Measurements from ENCODE around the gene ETV3L. TPM values are rescaled to one million over a fixed set of nuclear protein-coding genes. Genes with fewer than 3 reads are reported as not detected.

ETV3L gene
- total and polyA plus RNA-seq, 2 experiments from 2014 or later: not detected

DNA sequence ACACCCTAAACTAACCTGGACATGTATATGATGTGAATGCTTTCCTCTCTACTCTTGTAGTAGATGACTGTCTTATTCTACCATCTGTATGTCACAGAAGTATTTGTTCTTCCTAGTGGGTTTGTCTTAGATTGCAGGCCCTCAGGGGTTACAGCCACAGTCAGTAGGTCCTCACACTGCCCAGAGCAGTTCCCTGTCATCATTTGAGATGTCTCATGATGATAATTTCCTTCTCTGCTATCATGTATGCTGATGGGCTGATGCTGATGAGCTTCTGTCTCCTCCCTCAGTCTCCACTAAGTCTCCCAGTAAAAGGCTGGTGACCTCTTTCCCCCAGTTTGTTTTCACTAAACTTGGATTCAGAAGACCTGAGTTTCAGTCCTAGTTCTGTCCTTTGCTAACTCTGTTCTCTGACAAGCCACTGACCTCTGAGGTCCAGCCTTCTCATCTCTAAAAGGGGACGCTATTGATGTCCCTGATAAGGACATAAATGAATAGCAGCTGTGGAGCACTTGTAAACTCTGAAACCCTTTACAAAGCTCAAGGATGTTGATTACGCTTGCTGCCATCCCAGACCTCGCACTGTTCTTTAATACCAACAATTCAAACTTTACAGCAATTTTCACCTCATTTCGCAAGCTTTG is 41.7 kb upstream of the ETV3L start:
- Histone ChIP-seq H3K36me3 (ENCODE audit: low read depth) (no peaks in the 10 kb centered on the region), H3K79me2 (ENCODE audit: insufficient read depth) (peaks cover 17% of the 10 kb centered on the region), H3K4me2 (ENCODE audit: unreplicated experiment) (no peak overlapping the region), H3K4me3 (no peak overlapping the region), H2AFZ (0 out of 2 replicates have a peak overlapping the region, but pooled peaks have one; percentile 11), H3K27me3 (replicated peaks; ENCODE audit: insufficient read depth) (no peaks in the 10 kb centered on the region), H3K9me2 (ENCODE audit: insufficient read depth) (no peaks in the 10 kb centered on the region), H3K9me3 (ENCODE audit: low read depth) (no peaks in the 10 kb centered on the region), H3K9ac (no peak overlapping the region), H3K27ac (no peak overlapping the region), H3K4me1 (ENCODE audit: insufficient read depth) (peaks cover 13% of the 10 kb centered on the region), H3F3A (ENCODE audit: insufficient read depth) (peaks cover 29% of the 10 kb centered on the region), H4K20me1 (ENCODE audit: insufficient read depth) (no peaks in the 10 kb centered on the region)
- WGBS, 2 experiments (ENCODE audit: low coverage in 1 of 2, low lambda C conversion rate in 2 of 2, missing lambda C conversion rate in 2 of 2): 67% methylated on average over 4 of the region's 4 CpGs
- DNase-seq: no peak
- in situ Hi-C loops (cut with MboI): no loop called here
- TF ChIP-seq EZH2 (IDR thresholded peaks at IDR 0.05; ENCODE audit: insufficient read depth, poor library complexity, severe bottlenecking): no peak
- no peak for TF ChIP-seq EZH2phosphoT487 (IDR thresholded peaks at IDR 0.05; ENCODE audit: insufficient read depth, low read depth)

DNA sequence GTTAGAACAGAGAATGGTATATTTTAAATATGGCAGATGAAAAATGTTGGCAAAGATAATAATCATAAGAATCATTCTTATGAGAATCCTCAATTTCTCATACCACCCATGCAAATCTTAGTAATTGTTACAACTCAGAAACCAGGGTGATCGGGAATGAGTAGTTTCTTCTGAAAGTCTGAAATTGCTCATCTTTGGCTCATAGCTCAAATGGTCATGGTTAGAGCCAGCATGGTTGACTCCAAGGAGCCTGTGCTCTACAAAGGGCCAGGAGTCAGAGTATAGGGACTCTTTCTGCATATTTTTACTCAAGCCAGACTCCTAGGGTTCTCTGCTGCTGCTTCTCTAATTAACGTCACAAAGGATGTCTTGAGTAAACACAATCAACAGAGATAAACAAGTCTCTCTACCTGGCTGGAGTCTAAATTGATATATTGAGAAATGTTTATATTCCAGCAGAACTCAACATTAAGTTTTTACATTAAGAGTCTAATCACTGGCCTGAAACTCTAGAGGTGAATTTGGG is 40.5 kb upstream of the ETV3L start:
- Histone ChIP-seq H3F3A (ENCODE audit: insufficient read depth) (peaks cover 36% of the 10 kb centered on the region), H3K36me3 (ENCODE audit: low read depth) (peaks cover 9% of the 10 kb centered on the region), H3K9me3 (ENCODE audit: low read depth) (no peaks in the 10 kb centered on the region), H3K9me2 (ENCODE audit: insufficient read depth) (no peaks in the 10 kb centered on the region), H3K9ac (0 out of 2 replicates have a peak overlapping the region, but pooled peaks have one; percentile 97), H3K27me3 (replicated peaks; ENCODE audit: insufficient read depth) (no peaks in the 10 kb centered on the region), H3K4me1 (ENCODE audit: insufficient read depth) (peaks cover 22% of the 10 kb centered on the region), H3K4me2 (ENCODE audit: unreplicated experiment) (no peak overlapping the region), H3K27ac (peak overlapping the region; percentile 96), H3K79me2 (ENCODE audit: insufficient read depth) (peaks cover 29% of the 10 kb centered on the region), H2AFZ (peak overlapping the region; percentile 7; the same call in 1 of the 2 replicates), H4K20me1 (ENCODE audit: insufficient read depth) (0 out of 2 replicates have a peak, but pooled peaks cover 5% of the 10 kb centered on the region), H3K4me3 (no peak overlapping the region)
- no peak for TF ChIP-seq EZH2 (IDR thresholded peaks at IDR 0.05; ENCODE audit: insufficient read depth, poor library complexity, severe bottlenecking)
- no peak for TF ChIP-seq EZH2phosphoT487 (IDR thresholded peaks at IDR 0.05; ENCODE audit: insufficient read depth, low read depth)
- 19 to 40% methylated on average over 2 of the region's 2 CpGs for WGBS, 2 experiments (ENCODE audit: low coverage in 1 of 2, low lambda C conversion rate in 2 of 2, missing lambda C conversion rate in 2 of 2)
- in situ Hi-C loops (cut with MboI): no loop called here
- DNase-seq: peak; percentile 76

DNA sequence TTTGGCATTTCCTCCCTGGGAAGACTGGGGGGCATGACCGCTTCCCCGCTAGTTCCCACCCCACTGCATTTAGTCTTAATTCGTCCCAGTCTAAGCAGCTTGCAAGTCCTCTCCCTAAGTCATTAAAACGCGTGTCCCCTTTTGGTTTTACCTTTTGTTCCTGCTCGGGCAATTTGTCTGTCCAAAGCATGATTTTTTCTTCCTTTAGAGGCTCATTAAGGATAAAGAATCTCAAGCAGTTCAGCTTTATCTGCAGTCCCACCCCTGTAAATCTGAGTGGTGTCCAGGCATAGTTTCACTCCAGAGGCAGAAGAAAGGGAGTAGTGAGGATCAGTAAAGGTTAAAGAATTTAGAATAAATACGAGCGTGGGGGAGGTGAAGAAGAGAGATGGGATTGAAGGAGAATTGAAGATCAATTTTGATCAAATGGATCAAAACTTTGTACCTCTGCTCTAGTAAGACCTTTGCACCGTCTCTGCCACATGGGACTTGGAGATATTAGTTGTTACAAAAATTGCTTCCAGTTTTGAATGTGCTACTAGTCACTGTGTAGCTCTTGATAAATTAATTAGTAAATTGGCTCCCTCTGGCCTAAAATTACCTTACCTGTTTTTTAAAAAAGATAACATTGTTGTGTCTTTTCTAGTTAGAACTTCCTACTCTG is 39.6 kb upstream of the ETV3L start:
- H4K20me1 ChIP-seq (ENCODE audit: insufficient read depth): 0 out of 2 replicates have a peak, but pooled peaks cover 5% of the 10 kb centered on the region
- peaks cover 22% of the 10 kb centered on the region for H3K4me1 ChIP-seq (ENCODE audit: insufficient read depth)
- in situ Hi-C loops (cut with MboI): no loop called here
- H3K27me3 ChIP-seq (replicated peaks; ENCODE audit: insufficient read depth): no peaks in the 10 kb centered on the region
- H3K36me3 ChIP-seq (ENCODE audit: low read depth): peaks cover 18% of the 10 kb centered on the region
- peak overlapping the region; percentile 92 for H3K4me2 ChIP-seq (ENCODE audit: unreplicated experiment)
- DNase-seq: no peak
- H3K4me3 ChIP-seq: peak overlapping the region; percentile 88
- TF ChIP-seq EZH2phosphoT487 (IDR thresholded peaks at IDR 0.05; ENCODE audit: insufficient read depth, low read depth) (no peak), EZH2 (IDR thresholded peaks at IDR 0.05; ENCODE audit: insufficient read depth, poor library complexity, severe bottlenecking) (no peak)
- peak overlapping the region; percentile 96 for H3K27ac ChIP-seq
- H3K9me2 ChIP-seq (ENCODE audit: insufficient read depth): no peaks in the 10 kb centered on the region
- H3K79me2 ChIP-seq (ENCODE audit: insufficient read depth): peaks cover 38% of the 10 kb centered on the region
- H3K9me3 ChIP-seq (ENCODE audit: low read depth): no peaks in the 10 kb centered on the region
- H2AFZ ChIP-seq: peak overlapping the region; percentile 71
- H3F3A ChIP-seq (ENCODE audit: insufficient read depth): peaks cover 44% of the 10 kb centered on the region
- 8% methylated on average over 9 of the region's 9 CpGs for WGBS, 2 experiments (ENCODE audit: low coverage in 1 of 2, low lambda C conversion rate in 2 of 2, missing lambda C conversion rate in 2 of 2)
- peak overlapping the region; percentile 97 for H3K9ac ChIP-seq

DNA sequence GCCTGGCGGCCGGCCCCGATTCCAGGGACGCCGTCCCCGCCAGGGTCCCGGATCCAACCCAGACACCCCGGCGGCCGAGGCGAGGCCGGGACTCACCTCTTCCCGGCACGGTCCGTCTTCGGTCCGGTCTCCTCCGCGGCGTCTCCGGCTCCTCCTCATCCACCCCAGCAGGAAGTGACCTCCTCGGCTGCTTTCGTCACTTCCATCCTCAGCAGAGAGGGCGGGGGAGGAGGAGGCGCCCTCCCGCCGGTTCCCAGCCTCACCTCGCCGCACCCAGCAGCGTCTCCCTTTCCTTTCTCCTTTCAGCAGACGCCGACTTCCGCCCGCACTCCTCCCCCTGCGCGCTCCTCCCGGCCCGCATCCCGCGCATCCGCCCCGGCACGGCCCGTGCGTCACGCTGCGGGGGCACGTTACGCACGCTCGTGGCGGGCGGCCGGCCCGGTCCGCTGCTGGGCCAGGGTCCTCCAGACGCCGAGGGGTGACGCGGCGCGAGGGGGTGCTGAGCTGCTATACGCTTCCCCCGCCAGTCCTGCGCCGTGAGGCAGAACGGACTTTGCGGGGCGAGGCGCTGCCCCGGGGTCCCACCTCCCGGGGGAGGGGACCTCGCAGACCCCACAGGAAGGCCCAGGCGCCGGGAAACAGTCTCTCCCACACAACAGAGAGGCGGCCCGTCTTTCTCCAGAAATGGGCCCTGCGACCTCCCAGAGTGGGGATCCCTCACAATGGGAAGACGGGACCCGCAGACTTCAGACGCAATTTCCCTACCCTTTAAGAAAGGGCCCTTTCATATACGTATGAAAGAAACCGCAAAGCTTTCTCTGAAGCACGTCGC is 38.8 kb upstream of the ETV3L start, which contains the start of gene ETV3:
ETV3 (minus strand) TSS at position 176 of the 832 bp plus-strand sequence. CDS start 2,043 bp downstream, outside the sequence.
- H3K4me1 ChIP-seq (ENCODE audit: insufficient read depth): peaks cover 22% of the 10 kb centered on the region
- in situ Hi-C loops (cut with MboI): no loop called here
- H3K36me3 ChIP-seq (ENCODE audit: low read depth): peaks cover 26% of the 10 kb centered on the region
- peak within 1 kb of the TSS; percentile 92 for H3K4me2 ChIP-seq (ENCODE audit: unreplicated experiment)
- H3K79me2 ChIP-seq (ENCODE audit: insufficient read depth): peaks cover 46% of the 10 kb centered on the region
- 1% methylated on average over 58 to 73 of the region's 85 CpGs for WGBS, 2 experiments (ENCODE audit: low coverage in 1 of 2, low lambda C conversion rate in 2 of 2, missing lambda C conversion rate in 2 of 2)
- peaks cover 52% of the 10 kb centered on the region for H3F3A ChIP-seq (ENCODE audit: insufficient read depth)
- no peaks in the 10 kb centered on the region for H3K27me3 ChIP-seq (replicated peaks; ENCODE audit: insufficient read depth)
- H3K9ac ChIP-seq: peak within 1 kb of the TSS; percentile 97
- peak within 1 kb of the TSS; percentile 88 for H3K4me3 ChIP-seq
- 0 out of 2 replicates have a peak, but pooled peaks cover 5% of the 10 kb centered on the region for H4K20me1 ChIP-seq (ENCODE audit: insufficient read depth)
- peak within 1 kb of the TSS; percentile 96 for H3K27ac ChIP-seq
- no peaks in the 10 kb centered on the region for H3K9me2 ChIP-seq (ENCODE audit: insufficient read depth)
- peak; percentile 97 for DNase-seq
- peak within 1 kb of the TSS; percentile 71 for H2AFZ ChIP-seq
- TF ChIP-seq EZH2 (IDR thresholded peaks at IDR 0.05; ENCODE audit: insufficient read depth, poor library complexity, severe bottlenecking) (no peak), EZH2phosphoT487 (IDR thresholded peaks at IDR 0.05; ENCODE audit: insufficient read depth, low read depth) (no peak)
- no peaks in the 10 kb centered on the region for H3K9me3 ChIP-seq (ENCODE audit: low read depth)

Data from GM23248 (cell line).